ENCODE data around the gene PTPRG. TPM values are rescaled to one million over a fixed set of nuclear protein-coding genes. Genes with fewer than 3 reads are reported as not detected.

The PTPRG gene
- total and polyA plus RNA-seq, 2 donors (not counting 3 experiments of a cell fraction or from before 2014, with no cell fraction given), result 8.9 to 39.1 TPM

DNA sequence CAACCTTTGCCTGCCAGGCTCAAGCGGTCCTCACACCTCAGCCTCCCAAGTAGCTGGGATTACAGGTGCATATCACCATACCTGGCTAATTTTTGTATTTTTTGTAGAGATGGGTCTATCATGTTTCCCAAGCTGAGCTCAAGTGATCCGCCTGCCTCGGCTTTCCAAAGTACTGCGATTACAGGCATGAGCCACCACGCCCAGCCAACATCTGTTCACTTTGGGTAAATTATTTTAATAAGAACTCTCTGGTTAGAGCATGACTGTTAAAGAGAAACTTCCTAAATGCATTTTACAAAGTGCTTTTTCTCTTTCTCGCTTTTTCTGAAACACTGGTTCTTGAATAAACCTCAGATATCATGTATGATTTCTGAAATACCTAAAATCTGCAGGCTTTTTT lies 172.5 kb downstream of the PTPRG start:
- Histone ChIP-seq H3K9me1 (replicated peaks; ENCODE audit: control insufficient read depth, extremely low read depth, insufficient read depth, low read length) (no peaks in the 10 kb centered on the region), H3K36me3 (ENCODE audit: control insufficient read depth in 2 of 2, extremely low read depth in 1 of 2, insufficient read depth in 2 of 2, low read length in 2 of 2) (no peaks in the 10 kb centered on the region), H3K4me2 (ENCODE audit: insufficient read depth, low read length) (no peak overlapping the region), H3K27me3 (ENCODE audit: control insufficient read depth in 2 of 2, insufficient read depth in 2 of 2, low read length in 2 of 2) (no peaks in the 10 kb centered on the region), H3K4me1 (ENCODE audit: control insufficient read depth, extremely low read depth, insufficient read depth, low read length) (no peaks in the 10 kb centered on the region), H3K79me2 (ENCODE audit: control insufficient read depth, insufficient read depth, low read length) (no peaks in the 10 kb centered on the region), H3K9me3 (replicated peaks; ENCODE audit: control insufficient read depth, insufficient read depth, low read length) (no peaks in the 10 kb centered on the region), H3K4me3 (replicated peaks in 1 of 3; ENCODE audit: insufficient read depth in 1 of 3, low read depth in 1 of 3, low read length in 3 of 3) (no peak overlapping the region), H3K27ac (ENCODE audit: insufficient read depth, low read depth, low read length) (no peak overlapping the region), H2AFZ (ENCODE audit: low read depth, low read length) (no peak overlapping the region), H4K20me1 (replicated peaks; ENCODE audit: control insufficient read depth, extremely low read depth, insufficient read depth, low read length) (no peaks in the 10 kb centered on the region), H3K9ac (replicated peaks; ENCODE audit: extremely low read depth, insufficient read depth, low read length) (no peak overlapping the region)
- FAIRE-seq (no peak), DNase-seq (ENCODE audit: low read depth, low spot score) (no peak)
- dilution Hi-C loops (cut with MboI; ENCODE audit: extremely low pct_ligation_motif_present, low sequenced_read_pairs) (no loop called here), intact Hi-C loops (cut with micrococcal nuclease) (no loop called here)
- CTCF ChIA-PET, result interaction anchor here (1.1 kb wide), 1 partner anchor 46 kb away, joined by 3 read pairs; no protein-coding TSS in a partner anchor
- TF ChIP-seq JUN (IDR thresholded peaks at IDR 0.05; ENCODE audit: borderline replicate concordance, insufficient read depth, insufficient read length, low read depth), result no peak
- no peak for TF ChIP-seq FOS (IDR thresholded peaks at IDR 0.05; ENCODE audit: borderline replicate concordance, insufficient read depth, low read length)
- TF ChIP-seq CTCF (IDR thresholded peaks at IDR 0.05; ENCODE audit: extremely low read depth in 1 of 2, insufficient read depth in 1 of 2, low read depth in 1 of 2, low read length in 2 of 2), result no peak
- TF ChIP-seq MYC (IDR thresholded peaks at IDR 0.05; ENCODE audit: low read depth, low read length), result no peak
- TF ChIP-seq POLR2A (IDR thresholded peaks at IDR 0.05; ENCODE audit: low read depth, low read length), result no peak
- TF ChIP-seq POLR2AphosphoS5 (IDR thresholded peaks at IDR 0.05; ENCODE audit: insufficient read depth, low read depth, low read length), result no peak
- no peak for TF ChIP-seq MAX (IDR thresholded peaks at IDR 0.05; ENCODE audit: insufficient read depth, insufficient read length)
- no TSS peak for BruUV-seq (replicated peaks)
- POLR2A ChIA-PET, result no interaction called here
